ENCODE measurements around the gene PFKFB4.

The PFKFB4 gene

GRCh38 chr3:48581621-48582481 is 25.2 kb upstream of the PFKFB4 start:
- DNase-seq: no peak

GRCh38 chr3:48576647-48577046 is 20.0 kb upstream of the PFKFB4 start:
- no peak for DNase-seq

- DNase-seq: no peak
These were observed 18.8 kb upstream of the PFKFB4 start for GRCh38 chr3:48575366-48575765.

GRCh38 chr3:48573973-48574585 is 17.5 kb upstream of the PFKFB4 start:
- DNase-seq: no peak

- DNase-seq: no peak
These were observed 15.9 kb upstream of the PFKFB4 start for GRCh38 chr3:48572517-48572916.

GRCh38 chr3:48571938-48572337 is 15.3 kb upstream of the PFKFB4 start:
- DNase-seq: no peak

- DNase-seq: no peak
These were observed 13.3 kb upstream of the PFKFB4 start for GRCh38 chr3:48569808-48570450.

- DNase-seq: no peak
These were observed 12.8 kb upstream of the PFKFB4 start for GRCh38 chr3:48569400-48569799.

GRCh38 chr3:48568476-48568875 is 11.9 kb upstream of the PFKFB4 start:
- no peak for DNase-seq

GRCh38 chr3:48567500-48567899 is 10.9 kb upstream of the PFKFB4 start:
- DNase-seq: no peak

GRCh38 chr3:48567090-48567489 is 10.5 kb upstream of the PFKFB4 start:
- DNase-seq: no peak

- DNase-seq: no peak
These were observed 9.8 kb upstream of the PFKFB4 start for GRCh38 chr3:48566401-48566760.

- no peak for DNase-seq
These were observed 9.2 kb upstream of the PFKFB4 start for GRCh38 chr3:48565591-48566400.

GRCh38 chr3:48565186-48565585 is 8.6 kb upstream of the PFKFB4 start:
- DNase-seq: no peak

GRCh38 chr3:48564667-48565066 is 8.1 kb upstream of the PFKFB4 start:
- no peak for DNase-seq

GRCh38 chr3:48564022-48564421 is 7.4 kb upstream of the PFKFB4 start:
- no peak for DNase-seq

GRCh38 chr3:48563382-48563918 is 6.8 kb upstream of the PFKFB4 start, which contains the start of gene UCN2:
Gene UCN2 (minus strand): TSS chr3:48563781. CDS start chr3:48563124, 657 bp downstream.
- DNase-seq: no peak

- no peak for DNase-seq
These were observed 5.9 kb upstream of the PFKFB4 start for GRCh38 chr3:48562367-48563095.

GRCh38 chr3:48561045-48561736 is 4.6 kb upstream of the PFKFB4 start:
- no peak for DNase-seq

- no peak for DNase-seq
These were observed 4.0 kb upstream of the PFKFB4 start for GRCh38 chr3:48560648-48561018.

- DNase-seq: no peak
These were observed 2.0 kb upstream of the PFKFB4 start for GRCh38 chr3:48558493-48559134.
